ENCODE measurements around the gene RRP8. TPM values are rescaled to one million over a fixed set of nuclear protein-coding genes. Genes with fewer than 3 reads are reported as not detected.

Gene RRP8
- total and polyA plus RNA-seq, 2 of the 8 experiments (the other 6 are each of a cell fraction or from before 2014, with no cell fraction given) = 4.2 to 14.9 TPM

GRCh38 chr11:6628526-6628925 lies 25.1 kb upstream of the RRP8 start (continued):
- TF ChIP-seq FOSL1 (IDR thresholded peaks at IDR 0.05; ENCODE audit: insufficient read depth, low read depth, low read length) (no peak), ASH2L (IDR thresholded peaks at IDR 0.05; ENCODE audit: low read length) (no peak)
